Breast epithelium (tissue), 3 donors: ENCODE measurements around the gene EIF4A2.

Experiments used
- CTCF ChIP-seq, 3 donors: fragments of 450-650 bp; IDR thresholded peaks; one replicate each; pipeline ENCODE4 v1.5.1; 2016 to 2017; ENCODE audit warnings: antibody characterized with exemption in 3 of 3, mild to moderate bottlenecking in 3 of 3, moderate library complexity in 3 of 3
- POLR2AphosphoS5 ChIP-seq, 3 donors: sonication (generic); formaldehyde crosslinking; IDR thresholded peaks; one replicate each; pipeline ENCODE4 v1.6.1; 2017; ENCODE audit warnings: antibody characterized with exemption in 3 of 3

DNA sequence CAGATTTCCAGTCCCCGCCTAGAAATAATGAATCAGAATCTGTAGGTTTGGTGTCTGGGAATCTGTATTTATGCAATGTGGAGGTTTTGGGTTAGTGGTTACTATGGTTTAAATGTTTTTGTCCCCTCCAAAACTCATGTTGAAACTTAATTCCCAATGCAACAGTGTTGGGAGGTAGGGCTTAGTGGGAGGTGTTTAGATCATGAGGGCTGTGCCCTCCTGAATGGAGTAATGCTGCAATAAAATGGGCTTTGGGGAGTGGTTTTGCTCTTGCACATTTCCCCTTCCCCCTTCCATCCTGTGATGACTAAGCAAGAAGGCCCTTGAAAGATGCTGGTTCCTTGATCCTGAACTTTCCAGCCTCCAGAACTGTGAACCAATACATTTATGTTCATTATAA lies 32.1 kb downstream of the EIF4A2 start:
- no peak for TF ChIP-seq POLR2AphosphoS5 (IDR thresholded peaks at IDR 0.05)
- TF ChIP-seq CTCF (IDR thresholded peaks at IDR 0.05): no peak
